ENCODE data around the gene TSEN34.

DNA sequence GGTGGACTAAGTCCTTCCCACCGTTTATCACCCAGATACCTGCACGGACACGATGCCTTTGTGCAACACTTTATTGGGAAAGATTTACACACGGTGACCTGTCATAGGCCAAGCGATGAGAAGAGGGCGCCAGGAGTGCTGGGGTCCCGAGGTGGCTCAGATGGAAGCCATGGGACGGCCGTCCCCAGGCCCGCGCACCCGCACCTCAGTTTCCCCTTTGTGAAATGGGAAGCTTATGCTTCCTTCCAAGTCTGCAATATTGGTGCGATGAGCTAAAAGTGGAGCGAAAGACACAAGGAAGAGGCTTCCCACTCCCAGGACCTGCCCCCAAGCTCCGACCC lies 17.8 kb upstream of the TSEN34 start:
- TF ChIP-seq POLR2A (IDR thresholded peaks at IDR 0.05) = no peak
- TF ChIP-seq, protein P1, sequence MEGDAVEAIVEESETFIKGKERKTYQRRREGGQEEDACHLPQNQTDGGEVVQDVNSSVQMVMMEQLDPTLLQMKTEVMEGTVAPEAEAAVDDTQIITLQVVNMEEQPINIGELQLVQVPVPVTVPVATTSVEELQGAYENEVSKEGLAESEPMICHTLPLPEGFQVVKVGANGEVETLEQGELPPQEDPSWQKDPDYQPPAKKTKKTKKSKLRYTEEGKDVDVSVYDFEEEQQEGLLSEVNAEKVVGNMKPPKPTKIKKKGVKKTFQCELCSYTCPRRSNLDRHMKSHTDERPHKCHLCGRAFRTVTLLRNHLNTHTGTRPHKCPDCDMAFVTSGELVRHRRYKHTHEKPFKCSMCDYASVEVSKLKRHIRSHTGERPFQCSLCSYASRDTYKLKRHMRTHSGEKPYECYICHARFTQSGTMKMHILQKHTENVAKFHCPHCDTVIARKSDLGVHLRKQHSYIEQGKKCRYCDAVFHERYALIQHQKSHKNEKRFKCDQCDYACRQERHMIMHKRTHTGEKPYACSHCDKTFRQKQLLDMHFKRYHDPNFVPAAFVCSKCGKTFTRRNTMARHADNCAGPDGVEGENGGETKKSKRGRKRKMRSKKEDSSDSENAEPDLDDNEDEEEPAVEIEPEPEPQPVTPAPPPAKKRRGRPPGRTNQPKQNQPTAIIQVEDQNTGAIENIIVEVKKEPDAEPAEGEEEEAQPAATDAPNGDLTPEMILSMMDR (IDR thresholded peaks at IDR 0.05) = no peak

Data from stomach (tissue), 4 donors.